ENCODE data around the gene SH3RF1.

Gene SH3RF1

DNA sequence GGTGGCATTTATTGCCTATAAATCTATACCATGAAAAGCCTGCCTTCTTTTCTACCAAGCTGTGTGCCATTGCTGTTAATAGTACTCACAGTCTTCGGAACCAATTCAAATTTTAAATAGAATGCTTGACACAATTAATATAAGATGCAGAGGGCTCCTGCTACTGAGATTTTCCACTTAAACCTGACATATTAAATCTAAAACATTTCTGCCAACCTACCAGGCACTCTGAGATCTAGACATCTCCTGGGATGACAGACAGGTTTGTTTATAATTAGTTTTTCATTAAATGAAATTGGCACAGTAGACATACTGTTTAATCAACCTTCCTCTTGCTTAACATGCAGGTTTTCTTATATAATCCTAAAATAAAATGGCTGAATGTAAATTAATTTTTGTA lies 143.4 kb downstream of the SH3RF1 start:
- DNase-seq, result no peak

DNA sequence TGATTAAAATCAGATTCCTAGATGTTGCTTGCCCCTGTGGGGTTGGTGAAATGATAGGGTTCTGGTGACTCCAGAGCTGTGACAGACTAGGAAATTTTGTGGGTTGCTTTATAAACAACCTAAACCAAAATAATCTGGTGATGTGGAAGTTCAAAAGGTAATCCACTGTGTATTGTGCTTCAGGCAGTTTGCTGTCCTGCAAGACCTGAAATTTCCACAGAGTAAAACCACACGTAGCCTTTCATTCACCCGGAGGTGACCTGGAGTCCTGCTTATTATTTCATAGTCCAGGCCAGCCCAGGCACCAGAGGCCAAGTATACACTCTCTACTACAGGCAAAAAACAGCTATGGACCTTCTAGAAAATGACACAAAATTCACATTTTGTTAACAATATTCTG lies 146.1 kb downstream of the SH3RF1 start:
- no peak for DNase-seq

DNA sequence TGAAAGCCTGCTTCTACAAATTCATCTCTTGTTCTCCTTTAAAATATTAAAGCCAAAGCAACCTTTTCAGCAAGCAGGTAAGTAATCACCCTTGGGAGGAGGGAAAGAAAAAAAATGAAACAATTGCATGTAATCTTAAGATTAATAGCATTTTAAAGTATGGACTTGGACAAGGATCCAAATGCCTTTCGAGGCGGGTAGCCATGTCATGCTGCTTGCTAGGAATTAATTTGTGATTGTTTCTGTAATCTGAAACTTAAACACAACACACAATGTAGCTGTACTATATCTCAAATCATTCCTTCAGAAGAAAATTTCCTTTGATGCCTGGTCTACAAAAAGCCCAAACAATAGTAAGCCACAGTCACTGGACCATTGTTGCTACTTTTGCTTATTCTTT lies 148.3 kb downstream of the SH3RF1 start:
- no peak for DNase-seq

DNA sequence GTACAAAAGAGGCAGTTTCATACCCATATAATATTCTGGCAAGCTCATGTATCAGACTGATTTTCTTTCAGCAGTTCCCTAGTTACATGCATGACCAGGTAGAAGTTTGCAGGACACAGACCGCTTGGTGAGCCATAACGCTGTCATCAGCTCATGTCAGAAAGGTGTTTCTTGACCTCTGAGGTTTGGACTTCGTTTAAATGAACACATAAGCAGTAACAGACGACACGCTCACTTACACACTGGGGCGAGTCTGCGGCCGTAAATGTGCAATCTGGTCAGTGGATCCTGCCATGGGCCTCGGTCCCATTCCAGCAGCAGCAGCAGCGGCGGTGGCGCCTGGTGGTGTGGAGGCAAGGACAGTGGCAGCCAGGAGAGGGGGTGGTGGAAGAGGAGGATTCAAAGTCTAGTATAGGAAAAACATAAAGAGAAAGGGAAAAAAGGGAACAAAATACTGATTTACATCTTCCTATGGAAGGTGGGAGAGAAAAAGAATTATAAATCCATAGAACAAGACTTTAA lies 148.8 kb downstream of the SH3RF1 start:
- DNase-seq, result no peak

DNA sequence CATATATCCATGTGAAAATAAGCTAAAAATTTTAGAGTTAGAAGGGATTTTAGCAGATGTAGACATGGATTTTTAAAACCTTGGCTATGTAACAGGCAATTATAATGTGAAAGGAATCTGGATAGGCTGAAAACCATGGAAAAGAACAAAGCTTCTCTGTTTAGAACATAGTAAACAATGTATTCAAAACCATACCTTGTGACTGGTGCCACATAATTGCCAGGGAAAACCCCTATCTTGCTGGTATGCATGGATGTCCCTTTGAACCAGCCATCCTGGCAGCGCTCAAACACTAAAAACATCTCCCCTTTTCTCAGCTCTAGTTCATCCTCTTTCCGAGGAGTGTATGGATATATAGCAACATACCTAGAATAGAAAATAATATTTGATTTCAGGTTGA lies 150.1 kb downstream of the SH3RF1 start:
- DNase-seq, result no peak

DNA sequence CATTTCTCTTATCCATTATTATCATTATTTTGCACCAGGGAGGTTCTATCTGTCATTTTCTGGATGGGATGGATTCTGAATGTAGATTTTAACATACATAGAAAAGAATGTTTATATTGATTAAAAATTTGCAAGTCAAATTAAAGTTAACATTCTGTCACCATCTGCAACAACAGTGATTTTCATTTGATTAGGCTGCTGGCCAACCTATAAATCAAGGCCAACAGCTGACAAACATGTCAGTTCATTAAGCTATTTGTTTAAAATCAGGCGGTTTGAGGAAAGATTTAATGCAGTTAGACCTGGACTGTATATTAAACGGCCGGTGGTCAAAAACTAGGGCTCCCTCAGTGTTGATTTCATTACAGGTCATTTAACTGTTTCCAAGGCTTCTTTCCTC lies 151.2 kb downstream of the SH3RF1 start:
- peak; percentile 20 for DNase-seq

DNA sequence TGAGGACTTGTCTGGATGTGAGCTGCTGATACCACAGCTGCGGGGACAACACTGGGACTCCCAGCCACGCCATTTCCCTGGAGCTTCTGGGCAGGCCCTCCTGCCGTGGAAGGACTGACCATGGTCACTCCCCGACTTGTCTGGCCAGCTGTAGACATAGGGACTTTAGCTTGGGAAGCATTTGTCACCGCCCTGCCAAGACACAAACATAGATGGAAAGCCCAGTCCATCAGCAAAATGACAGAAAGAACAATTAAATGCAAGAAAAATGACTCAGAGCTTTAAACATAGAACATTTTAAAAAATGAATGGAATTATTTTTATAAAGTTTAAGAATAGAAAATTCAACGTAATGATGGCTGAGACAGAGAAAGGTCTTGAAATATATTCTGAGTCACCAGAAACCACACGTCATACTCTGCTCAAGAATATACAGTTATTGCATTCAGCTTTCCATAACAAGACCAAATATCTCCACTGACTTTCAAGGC lies 153.1 kb downstream of the SH3RF1 start:
- no peak for DNase-seq

DNA sequence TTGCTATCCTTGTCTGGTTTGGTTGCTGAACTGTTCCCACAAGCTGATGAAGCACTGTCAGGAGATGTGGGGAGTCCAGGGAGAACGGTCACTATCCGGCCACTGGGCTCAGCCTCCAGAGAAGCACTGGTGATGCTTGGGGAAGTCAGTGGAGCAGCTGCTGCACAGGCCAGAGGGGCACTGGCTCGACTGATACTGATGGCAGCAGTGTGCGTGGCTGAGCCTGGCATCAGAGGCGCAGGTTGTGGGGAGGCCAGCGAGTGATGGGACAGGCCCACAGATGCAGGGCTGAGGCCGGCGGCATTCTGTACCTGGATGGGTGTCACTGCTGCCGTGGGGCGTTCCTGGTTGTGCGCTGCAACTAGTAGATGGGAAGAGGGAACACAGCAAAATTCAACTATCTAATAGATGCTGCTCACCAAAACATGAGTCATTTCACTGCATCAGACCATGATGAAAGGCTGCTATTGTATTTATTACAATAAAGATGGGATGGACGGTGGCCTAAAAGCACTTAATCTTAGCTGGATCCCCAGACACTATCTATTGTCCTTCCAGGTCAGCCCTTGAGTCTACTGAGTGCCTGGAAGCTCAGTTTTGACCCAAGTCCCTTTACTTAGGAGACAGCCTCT lies 154.4 kb downstream of the SH3RF1 start:
- DNase-seq, result no peak

DNA sequence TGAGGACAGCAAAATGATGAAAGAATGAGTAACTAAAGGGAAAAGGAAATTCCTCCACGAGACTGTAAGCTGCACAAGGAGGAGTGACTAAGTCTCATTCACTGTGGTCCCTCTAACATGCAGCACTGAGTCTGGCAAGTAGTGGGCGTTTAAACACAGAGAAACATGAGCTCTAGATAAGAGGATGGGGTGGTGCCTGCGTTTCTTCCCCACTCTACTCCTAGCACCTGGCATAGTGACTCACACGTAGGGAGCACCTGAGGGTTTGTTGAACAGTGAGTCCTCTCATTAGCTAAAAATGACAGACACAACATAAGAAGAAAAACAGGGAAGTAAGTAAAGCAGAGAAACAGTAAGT lies 154.9 kb downstream of the SH3RF1 start:
- no peak for DNase-seq

DNA sequence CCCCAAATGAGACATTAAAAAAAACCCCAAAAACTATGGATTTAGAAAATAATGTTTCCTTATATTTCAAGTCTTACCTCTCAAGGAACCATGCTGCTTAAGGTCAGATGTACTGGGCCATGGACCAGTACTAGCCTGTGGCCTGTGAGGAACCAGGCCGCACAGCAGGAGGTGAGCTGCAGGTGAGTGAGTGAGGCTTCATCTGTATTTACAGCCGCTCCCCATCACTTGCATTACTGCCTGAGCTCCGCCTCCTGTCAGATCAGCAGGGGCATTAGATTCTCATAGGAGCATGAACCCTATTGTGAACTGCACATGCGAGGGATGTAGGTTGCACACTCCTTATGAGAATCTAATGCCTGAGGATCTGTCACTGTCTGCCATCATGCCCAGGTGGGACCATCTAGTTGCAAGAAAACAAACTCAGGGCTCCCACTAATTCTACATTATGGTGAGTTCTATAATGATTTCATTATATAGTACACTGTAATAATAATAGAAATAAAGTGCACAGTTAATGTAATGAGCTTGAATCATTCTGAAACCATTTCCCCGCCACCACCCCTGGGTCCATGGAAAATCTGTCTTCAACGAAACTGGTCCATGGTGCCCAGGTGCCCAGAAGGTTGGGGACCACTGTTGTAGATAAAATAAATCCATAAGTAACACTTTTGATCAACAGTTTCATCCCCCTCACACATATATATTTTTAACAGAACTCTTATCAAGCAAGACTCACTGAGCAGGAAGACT lies 155.4 kb downstream of the SH3RF1 start:
- DNase-seq, result no peak

DNA sequence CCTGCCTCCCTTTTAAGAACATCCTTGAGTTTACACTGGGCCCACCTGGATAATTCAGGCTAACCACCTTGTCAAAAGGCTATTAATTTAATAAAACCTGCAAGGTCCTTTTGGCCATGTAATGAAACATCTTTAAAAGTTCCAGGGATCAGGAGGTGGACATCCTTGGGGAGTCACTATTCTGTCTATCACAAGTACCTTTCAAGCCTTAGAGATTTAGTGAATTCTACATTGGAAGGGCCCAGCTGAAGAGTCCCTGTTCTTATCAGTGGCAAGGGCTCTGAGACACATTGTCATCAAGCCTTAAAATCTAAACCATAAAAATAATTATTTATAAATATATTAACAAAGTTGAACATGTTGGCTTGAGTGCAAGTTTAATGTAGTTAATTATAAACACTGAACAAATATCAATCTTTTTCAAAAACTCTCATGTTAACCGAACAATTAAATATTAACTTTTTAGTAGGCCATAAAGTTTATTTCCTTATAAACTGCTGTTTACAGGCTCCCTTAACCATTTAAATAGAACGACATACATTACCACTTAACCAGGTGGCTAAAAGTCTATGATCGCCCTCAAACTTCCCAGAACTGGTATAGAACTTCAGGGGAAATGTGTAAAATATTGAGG lies 156.3 kb downstream of the SH3RF1 start:
- DNase-seq, result no peak

DNA sequence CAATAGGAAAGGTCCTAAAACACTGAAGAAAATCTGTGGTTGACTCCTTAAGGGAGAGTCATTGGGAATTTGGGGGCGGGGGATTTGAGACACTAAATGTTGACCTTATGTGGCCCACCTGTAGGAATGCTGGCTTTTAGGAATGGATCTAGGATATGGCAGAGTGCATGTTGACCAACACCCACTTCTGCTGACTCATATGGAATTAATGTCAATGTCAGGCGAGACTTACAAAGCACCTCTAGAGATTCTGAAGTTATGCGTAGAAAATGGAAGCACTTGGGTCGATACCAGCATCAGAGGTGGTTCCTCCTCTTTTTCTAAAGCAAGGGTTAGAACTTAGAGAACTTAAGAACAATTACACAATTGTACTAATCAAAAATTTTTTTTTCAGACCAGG lies 160.1 kb downstream of the SH3RF1 start:
- no peak for DNase-seq

DNA sequence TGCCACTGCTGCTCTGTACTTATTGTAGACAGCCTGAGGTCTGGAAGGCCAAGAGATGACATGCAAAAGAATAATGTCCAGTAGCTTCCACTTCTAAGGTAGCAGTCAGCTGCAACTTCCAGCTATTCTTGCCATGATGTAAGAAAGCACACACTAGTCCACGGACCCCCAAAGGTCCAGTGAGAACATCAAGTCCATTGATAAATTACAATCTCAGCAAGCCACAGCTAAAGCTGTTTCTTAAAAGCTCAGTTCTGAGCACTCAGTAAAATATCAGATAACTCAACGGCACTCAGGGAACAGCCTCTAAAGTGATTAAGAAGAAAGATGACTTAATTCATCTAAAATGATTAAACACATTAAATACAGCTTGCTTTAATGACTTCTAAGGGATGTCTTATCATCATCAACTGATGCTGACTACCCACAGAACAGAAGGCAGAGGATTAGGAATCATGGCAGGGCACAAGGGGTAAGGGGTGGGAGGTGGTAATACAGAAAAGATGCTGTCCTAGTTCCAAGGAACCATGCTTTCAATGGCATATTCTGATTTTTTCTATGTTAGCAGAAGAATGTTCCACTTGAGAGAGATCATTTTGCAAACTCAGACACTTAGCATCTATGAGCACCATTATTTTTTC lies 161.6 kb downstream of the SH3RF1 start:
- DNase-seq, result no peak

DNA sequence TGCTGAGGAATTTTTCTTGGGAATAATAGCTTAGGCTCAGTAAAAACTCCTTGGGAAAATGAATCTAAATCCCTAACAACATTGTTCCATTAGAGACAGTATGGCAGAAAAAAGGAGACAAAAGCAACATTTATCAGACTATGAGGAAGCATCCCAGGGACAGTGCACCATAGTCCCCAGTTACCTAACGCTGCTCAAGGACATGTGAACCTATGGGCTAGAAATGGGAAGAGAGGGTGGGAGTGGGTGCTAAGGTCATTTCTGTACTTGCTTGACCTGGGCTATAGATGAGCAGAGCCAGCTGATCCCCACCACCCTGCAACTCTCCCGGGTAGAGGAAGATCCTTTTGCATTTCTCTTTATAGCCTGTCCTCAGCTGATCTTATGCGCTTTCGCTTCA lies 162.5 kb downstream of the SH3RF1 start:
- DNase-seq, result no peak

DNA sequence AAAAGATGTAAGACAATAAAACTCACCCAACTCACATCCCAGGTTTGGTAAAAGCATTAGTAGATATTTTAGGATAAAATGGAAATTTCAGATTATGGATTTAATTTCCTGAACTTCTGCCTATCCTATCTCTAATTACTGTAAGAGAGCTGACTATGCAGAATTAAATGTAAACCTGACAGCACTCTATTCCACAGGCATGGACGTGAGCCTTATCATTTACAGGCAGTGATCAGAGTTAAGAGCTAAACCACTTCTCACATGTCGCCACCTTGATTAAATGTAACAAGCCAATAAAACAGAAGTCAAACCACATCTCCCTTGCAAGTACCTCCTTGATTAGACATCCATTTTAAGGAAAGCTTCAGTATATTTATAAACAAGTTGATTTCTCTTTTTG lies 163.2 kb downstream of the SH3RF1 start:
- no peak for DNase-seq

DNA sequence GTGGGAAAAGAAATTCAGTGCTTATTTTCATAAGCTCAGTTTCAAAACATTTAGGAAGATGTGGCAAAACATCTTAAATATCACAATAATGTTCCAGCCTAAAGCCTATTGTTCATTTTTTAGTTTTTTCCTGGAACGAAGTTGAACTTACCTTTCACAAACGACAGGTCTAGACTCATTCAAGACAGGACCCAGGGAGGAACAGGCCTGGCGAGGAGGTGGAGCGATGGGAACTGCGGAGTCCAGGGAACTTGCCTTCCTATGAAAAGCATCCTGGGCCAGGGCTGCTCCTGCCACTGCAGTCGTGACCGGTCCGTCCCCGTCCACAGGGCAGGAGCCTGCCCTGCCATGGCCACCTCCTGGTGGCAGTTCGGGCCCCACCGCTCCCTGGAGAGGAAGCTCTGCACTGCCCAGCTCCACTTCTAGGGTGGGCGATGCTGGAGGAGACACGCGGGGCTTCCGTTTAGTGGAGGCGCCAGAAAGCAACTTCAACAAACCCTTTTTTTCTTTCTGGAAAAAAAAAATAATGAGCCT lies 164.0 kb downstream of the SH3RF1 start:
- no peak for DNase-seq

DNA sequence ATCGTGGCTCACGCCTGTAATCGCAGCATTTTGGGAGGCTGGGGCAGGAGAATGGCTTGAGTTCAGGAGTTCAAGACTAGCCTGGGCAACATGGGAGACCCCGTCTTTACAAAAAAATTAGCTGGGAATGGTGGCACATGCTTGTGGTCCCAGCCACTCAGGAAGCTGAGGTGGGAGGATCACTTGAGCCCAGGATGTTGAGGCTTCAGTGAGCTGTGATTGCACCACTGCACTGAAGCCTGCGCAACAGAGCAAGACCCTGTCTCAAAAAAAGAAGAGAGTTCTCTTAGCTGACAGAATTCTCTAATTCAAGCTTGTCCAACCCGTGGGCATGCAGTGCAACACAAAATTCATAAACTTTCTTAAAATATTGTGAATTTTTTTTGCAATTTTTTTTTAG lies 165.1 kb downstream of the SH3RF1 start:
- no peak for DNase-seq

DNA sequence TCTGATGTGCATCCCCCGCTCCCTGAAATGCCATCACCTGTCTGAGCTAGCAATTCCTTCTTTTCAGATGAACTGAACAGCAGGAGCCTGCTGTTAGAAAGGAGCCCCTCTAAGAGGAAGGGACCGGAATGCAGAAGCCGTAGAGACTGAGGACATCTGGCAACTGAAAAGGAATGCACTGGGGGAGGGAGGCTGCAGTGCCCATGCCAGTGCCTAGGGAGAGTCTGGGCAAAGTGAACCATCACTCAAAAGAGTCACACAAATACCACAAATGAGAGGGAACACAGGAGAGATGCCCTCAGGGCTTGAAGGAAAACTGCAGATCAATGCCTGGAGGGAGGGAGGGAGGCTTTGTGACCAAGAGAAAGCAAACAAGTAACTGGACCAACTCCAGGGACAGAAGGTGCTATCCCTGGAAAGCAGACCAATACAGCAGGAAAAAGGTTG lies 166.8 kb downstream of the SH3RF1 start:
- peak; percentile 35 for DNase-seq

DNA sequence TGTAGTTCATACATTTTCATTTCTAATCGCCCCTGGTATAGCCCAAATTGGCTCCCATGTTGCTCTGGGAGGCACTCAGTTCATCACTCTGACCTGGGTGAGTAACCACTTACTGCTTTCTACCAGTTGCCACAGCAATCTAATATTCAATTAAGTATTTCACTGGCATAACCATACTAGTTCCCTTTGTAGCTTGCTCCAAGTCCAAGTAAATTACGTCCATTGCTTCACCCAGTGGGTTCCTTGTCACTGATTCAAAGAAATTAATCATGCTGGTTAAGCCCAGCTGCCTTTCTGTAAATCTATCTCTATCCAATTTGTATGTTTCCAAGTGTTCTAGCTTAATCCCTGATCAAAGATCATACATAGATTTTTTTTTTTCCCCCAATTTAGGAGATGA lies 168.7 kb downstream of the SH3RF1 start:
- DNase-seq, result no peak

DNA sequence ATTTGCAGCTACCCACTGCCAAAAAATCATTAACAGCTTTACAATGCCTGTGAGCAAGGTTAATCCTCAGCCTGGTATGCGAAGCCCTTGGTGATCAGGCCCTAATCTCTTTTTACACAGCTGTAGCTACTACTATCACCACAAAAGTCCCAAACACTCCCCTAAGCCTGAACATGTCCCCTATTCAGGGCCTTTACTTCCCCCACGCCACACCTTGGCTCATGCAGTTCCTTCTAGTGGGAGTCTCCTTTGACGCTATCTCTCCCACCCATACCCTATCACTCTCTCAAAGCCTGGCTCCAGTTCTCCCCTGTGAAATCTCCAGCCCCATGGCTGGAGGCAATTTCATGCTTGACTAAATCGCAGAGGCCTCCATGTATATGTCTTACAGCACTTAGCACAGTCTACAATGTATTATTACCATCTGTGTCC lies 170.1 kb downstream of the SH3RF1 start:
- no peak for DNase-seq

DNA sequence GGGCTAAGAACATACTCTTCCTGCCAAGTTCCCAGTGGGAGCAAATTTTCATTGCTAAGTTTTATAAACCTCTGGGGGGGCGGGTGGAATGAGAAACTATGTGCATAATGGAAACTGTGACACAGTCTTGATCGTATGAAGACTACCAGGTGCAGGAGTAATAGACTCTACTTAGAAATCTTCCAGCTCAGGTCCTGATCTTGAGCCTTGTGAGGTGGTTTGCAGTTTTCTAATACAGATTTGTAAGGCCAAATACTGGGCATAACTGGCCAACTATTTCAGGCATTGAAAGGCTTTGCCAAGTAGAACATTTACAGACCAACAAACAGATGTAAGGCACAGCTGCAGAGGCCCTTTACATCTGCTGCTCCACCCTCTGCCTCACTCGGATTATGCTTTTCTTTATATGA lies 171.0 kb downstream of the SH3RF1 start:
- no peak for DNase-seq

DNA sequence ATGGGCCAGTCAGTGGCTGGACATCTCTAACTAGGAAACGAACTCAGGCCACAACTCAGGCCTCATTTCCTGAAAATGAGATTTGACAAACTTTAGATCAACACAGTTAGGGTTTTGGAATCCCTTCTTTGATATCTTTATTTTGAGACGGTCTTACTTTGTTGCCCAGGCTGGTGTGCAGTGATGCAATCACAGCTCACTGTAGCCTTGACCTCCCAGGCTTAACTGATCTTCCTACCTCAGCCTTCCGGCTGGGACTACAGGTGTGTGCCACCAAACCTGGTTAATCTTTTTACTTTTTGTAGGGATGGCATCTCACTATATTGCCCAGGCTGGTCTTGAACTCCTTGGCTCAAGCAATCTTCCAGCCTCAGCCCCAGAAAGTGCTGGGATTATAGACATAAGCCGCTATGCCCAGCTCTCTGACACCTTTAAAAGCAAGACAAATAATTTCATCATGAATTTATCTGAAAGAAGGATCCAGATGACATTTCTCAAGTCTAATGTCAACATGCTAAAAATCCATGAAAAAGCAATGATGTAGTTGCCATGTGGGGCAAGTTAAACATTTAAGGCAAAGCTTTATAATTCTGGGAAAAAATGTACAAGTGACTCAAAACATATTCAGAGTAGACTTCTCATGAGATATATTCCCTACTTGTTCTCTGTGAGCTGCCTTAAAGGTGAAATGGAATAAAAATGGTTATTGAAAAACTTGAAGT lies 171.6 kb downstream of the SH3RF1 start:
- DNase-seq, result no peak

DNA sequence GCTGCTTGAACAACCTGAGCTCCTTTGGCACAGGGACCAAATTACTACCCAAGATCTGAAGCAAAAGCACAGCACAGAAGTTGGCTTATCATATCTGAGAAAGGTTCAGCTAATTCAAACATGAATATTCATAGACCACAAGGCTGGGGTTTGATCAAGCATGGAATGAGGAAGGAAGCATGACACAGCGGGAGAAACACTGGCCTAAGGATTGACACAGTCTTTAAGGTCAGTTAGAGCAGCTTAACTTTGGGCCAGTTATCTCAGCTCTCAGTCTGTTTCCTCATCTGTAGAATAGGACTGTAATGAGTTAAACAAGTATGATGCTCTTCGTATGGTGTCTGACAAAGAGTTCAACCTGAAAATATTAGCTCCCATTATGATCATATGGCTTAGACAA lies 172.2 kb downstream of the SH3RF1 start:
- no peak for DNase-seq

Data from DMS 273 treated with DMSO at 0.1 percent for 48 hours (cell line).